ENCODE results near the gene NDST3.

DNA sequence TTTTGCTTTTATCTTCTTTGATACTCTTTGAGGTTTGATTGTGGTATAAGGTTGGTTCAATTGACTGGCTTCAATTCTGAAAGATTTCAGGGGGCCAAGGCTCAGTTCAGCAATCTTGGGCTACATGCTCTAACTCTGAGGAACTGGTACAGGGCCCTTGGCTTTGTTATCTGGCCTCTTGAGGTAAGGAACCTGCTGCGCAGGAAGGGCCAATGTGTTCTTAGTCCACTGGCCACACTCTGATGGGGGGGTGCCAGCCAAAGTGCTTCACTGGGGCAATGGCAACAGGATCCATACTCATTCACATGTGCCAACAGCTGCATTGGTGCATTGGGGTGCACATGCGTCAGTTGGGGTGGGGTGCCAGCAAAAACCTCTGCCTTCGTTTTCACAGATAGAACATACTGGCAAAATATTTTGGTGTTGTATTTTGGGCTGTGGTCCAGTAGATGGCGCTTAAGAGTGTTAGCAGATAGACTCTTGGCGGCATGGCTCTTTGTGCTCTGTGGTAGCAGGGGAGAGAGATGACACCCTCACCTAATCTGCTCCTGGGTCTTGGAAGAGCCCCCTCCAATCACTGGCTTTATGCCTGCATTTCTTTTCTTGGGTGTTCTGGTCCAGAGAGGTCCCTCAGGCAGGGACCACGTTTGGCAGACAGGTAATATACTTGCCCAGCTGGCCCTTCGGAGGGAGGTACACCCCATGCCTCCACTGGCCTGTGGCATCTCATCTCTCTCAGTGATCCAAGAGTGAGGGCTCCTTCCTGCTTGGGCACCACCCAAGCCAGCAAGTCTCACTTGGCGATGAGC is 42.9 kb downstream of the NDST3 start:
- TF ChIP-seq REST (IDR thresholded peaks at IDR 0.05) (no peak), SP1 (IDR thresholded peaks at IDR 0.05) (no peak), RAD21 (IDR thresholded peaks at IDR 0.05) (peak; percentile 58 to 72), GABPA (IDR thresholded peaks at IDR 0.05 in 1 of 2, conservative IDR thresholded peaks at IDR 0.05 in 1 of 2) (no peak), CTCF (IDR thresholded peaks at IDR 0.05; ENCODE audit: low read depth, low read length, missing input control) (peak; percentile 50), HNF4G (IDR thresholded peaks at IDR 0.05) (no peak), TAF1 (conservative IDR thresholded peaks at IDR 0.05) (no peak), FOXA1 (IDR thresholded peaks at IDR 0.05) (no peak), JUND (IDR thresholded peaks at IDR 0.05) (no peak), YY1 (IDR thresholded peaks at IDR 0.05) (no peak), RXRA (IDR thresholded peaks at IDR 0.05) (no peak)
- TF ChIP-seq, protein P1, sequence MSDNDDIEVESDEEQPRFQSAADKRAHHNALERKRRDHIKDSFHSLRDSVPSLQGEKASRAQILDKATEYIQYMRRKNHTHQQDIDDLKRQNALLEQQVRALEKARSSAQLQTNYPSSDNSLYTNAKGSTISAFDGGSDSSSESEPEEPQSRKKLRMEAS (IDR thresholded peaks at IDR 0.05) = no peak
- TF ChIP-seq, protein P2, sequence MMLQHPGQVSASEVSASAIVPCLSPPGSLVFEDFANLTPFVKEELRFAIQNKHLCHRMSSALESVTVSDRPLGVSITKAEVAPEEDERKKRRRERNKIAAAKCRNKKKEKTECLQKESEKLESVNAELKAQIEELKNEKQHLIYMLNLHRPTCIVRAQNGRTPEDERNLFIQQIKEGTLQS (IDR thresholded peaks at IDR 0.05) = no peak
- TF ChIP-seq, protein P3, sequence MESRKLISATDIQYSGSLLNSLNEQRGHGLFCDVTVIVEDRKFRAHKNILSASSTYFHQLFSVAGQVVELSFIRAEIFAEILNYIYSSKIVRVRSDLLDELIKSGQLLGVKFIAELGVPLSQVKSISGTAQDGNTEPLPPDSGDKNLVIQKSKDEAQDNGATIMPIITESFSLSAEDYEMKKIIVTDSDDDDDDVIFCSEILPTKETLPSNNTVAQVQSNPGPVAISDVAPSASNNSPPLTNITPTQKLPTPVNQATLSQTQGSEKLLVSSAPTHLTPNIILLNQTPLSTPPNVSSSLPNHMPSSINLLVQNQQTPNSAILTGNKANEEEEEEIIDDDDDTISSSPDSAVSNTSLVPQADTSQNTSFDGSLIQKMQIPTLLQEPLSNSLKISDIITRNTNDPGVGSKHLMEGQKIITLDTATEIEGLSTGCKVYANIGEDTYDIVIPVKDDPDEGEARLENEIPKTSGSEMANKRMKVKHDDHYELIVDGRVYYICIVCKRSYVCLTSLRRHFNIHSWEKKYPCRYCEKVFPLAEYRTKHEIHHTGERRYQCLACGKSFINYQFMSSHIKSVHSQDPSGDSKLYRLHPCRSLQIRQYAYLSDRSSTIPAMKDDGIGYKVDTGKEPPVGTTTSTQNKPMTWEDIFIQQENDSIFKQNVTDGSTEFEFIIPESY (IDR thresholded peaks at IDR 0.05) = no peak

All from liver (tissue), 3 donors.